WTC11 (cell line): Measurements from ENCODE around the gene GABRB2. TPM values are rescaled to one million over a fixed set of nuclear protein-coding genes. Genes with fewer than 3 reads are reported as not detected.

ENCODE experiments used
- ATAC-seq: fragments of 200-7000 bp; cut with Tn5 transposase; 2 replicates; pipeline ENCODE4 v1.10.0; 2021; ENCODE audit warnings: mild to moderate bottlenecking, moderate library complexity
- CTCF ChIA-PET: fragments of 300-600 bp; sonication (Branson Sonifier 250); formaldehyde crosslinking; loops from one replicate; lab custom pipeline; 2021; ENCODE audit warnings: antibody characterized with exemption; lab: Charles Lee
- POLR2A ChIA-PET: fragments of 350-600 bp; sonication (Branson Sonifier 250); formaldehyde crosslinking; loops from one replicate; lab custom pipeline; 2021; ENCODE audit warnings: antibody characterized with exemption; lab: Charles Lee
- DNase-seq: peaks from one replicate; pipeline ENCODE4 v3.0.0; 2021; ENCODE audit warnings: low spot score
- H3K27ac Mint-ChIP-seq: 2 replicates; pipeline ENCODE4 v1.8.0; 2021; ENCODE audit warnings: mixed read lengths
- H3K27me3 Mint-ChIP-seq: 2 replicates; pipeline ENCODE4 v1.8.0; 2021; ENCODE audit warnings: low read depth, mild to moderate bottlenecking, moderate library complexity, mixed read lengths
- H3K36me3 Mint-ChIP-seq: 2 replicates; pipeline ENCODE4 v1.8.0; 2021; ENCODE audit warnings: mixed read lengths
- H3K4me1 Mint-ChIP-seq: 2 replicates; pipeline ENCODE4 v1.8.0; 2022; ENCODE audit warnings: mixed read lengths
- H3K4me3 Mint-ChIP-seq: 2 replicates; pipeline ENCODE4 v1.8.0; 2021; ENCODE audit warnings: mild to moderate bottlenecking, moderate library complexity, mixed read lengths
- H3K9me3 Mint-ChIP-seq: 2 replicates; pipeline ENCODE4 v1.8.0; 2021; ENCODE audit warnings: mixed read lengths
- ATF1 ChIP-seq: sonication (generic); formaldehyde crosslinking; IDR thresholded peaks from 2 replicates; pipeline ENCODE4 v1.8.1; 2023; ENCODE audit warnings: mild to moderate bottlenecking, moderate library complexity, missing genetic modification reagents
- FOXK1 ChIP-seq: sonication (generic); formaldehyde crosslinking; IDR thresholded peaks from 2 replicates; pipeline ENCODE4 v1.8.0; 2022; ENCODE audit warnings: mild to moderate bottlenecking, moderate library complexity, missing genetic modification reagents
- GRHL2 ChIP-seq: fragments of 250-450 bp; sonication (Bioruptor Pico); IDR thresholded peaks from 2 replicates; pipeline ENCODE4 v1.8.0; 2022; ENCODE audit warnings: mild to moderate bottlenecking, moderate library complexity; ENCODE audit not compliant: insufficient replicate concordance, severe bottlenecking
- JAZF1 ChIP-seq: fragments of 250-450 bp; sonication (Bioruptor Pico); IDR thresholded peaks from 2 replicates; pipeline ENCODE4 v1.9.0; 2021; ENCODE audit warnings: moderate library complexity, mild to moderate bottlenecking, inconsistent platforms
- NFE2L1 ChIP-seq: sonication (generic); formaldehyde crosslinking; IDR thresholded peaks from 2 replicates; pipeline ENCODE4 v1.8.1; 2023; ENCODE audit warnings: missing genetic modification reagents
- NFYB ChIP-seq: sonication (generic); formaldehyde crosslinking; conservative IDR thresholded peaks from 2 replicates; pipeline ENCODE4 v1.8.0; 2022; ENCODE audit warnings: low read depth, missing genetic modification reagents
- PRRX2 ChIP-seq: fragments of 250-450 bp; sonication (Bioruptor Pico); IDR thresholded peaks from 2 replicates; pipeline ENCODE4 v1.8.0; 2021; ENCODE audit warnings: mild to moderate bottlenecking
- SMAD3 ChIP-seq: sonication (generic); formaldehyde crosslinking; IDR thresholded peaks from 2 replicates; pipeline ENCODE4 v1.8.0; 2022; ENCODE audit warnings: missing genetic modification reagents, mild to moderate bottlenecking, borderline replicate concordance
- SMAD4 ChIP-seq: sonication (generic); formaldehyde crosslinking; IDR thresholded peaks from 2 replicates; pipeline ENCODE4 v1.8.0; 2022; ENCODE audit warnings: mild to moderate bottlenecking, missing genetic modification reagents
- TCF7 ChIP-seq: sonication (generic); formaldehyde crosslinking; IDR thresholded peaks from 2 replicates; pipeline ENCODE4 v1.8.0; 2022; ENCODE audit warnings: mild to moderate bottlenecking, low read depth, missing genetic modification reagents, moderate library complexity
- TEAD1 ChIP-seq: sonication (generic); formaldehyde crosslinking; IDR thresholded peaks from 2 replicates; pipeline ENCODE4 v1.8.0; 2022; ENCODE audit warnings: mild to moderate bottlenecking, missing genetic modification reagents
- TEAD4 ChIP-seq: sonication (generic); formaldehyde crosslinking; IDR thresholded peaks from 2 replicates; pipeline ENCODE4 v1.8.0; 2022; ENCODE audit warnings: mild to moderate bottlenecking, missing genetic modification reagents
- TP53 ChIP-seq: sonication (generic); formaldehyde crosslinking; IDR thresholded peaks from 2 replicates; pipeline ENCODE4 v1.8.1; 2023; ENCODE audit warnings: mild to moderate bottlenecking, missing genetic modification reagents
- ZBTB21 ChIP-seq: sonication (generic); formaldehyde crosslinking; IDR thresholded peaks from 2 replicates; pipeline ENCODE4 v1.8.1; 2023; ENCODE audit warnings: mild to moderate bottlenecking, missing genetic modification reagents, borderline replicate concordance
- ZNF121 ChIP-seq: sonication (generic); formaldehyde crosslinking; IDR thresholded peaks from 2 replicates; pipeline ENCODE4 v1.8.0; 2023; ENCODE audit warnings: missing genetic modification reagents
- ZNF416 ChIP-seq: fragments of 250-450 bp; sonication (Bioruptor Pico); IDR thresholded peaks from 2 replicates; pipeline ENCODE4 v1.9.0; 2021; ENCODE audit warnings: mild to moderate bottlenecking, inconsistent platforms
- ZNF423 ChIP-seq: fragments of 250-450 bp; sonication (Bioruptor Pico); IDR thresholded peaks from 2 replicates; pipeline ENCODE4 v2.1.2; 2022; ENCODE audit warnings: mild to moderate bottlenecking, moderate library complexity
- ZNF671 ChIP-seq: fragments of 250-450 bp; sonication (Bioruptor Pico); IDR thresholded peaks from 2 replicates; pipeline ENCODE4 v1.8.0; 2021; ENCODE audit warnings: mild to moderate bottlenecking
- total RNA-seq: library from RNA; stranded (reverse); gene quantifications from 3 replicates; pipeline ENCODE4 v1.2.3, GENCODE V29; 2021
- TF ChIP-seq, protein P1 (sequence below): sonication (generic); formaldehyde crosslinking; IDR thresholded peaks from 2 replicates; pipeline ENCODE4 v1.8.0; 2023; ENCODE audit warnings: mild to moderate bottlenecking, missing genetic modification reagents
- TF ChIP-seq, protein P2 (sequence below): sonication (generic); formaldehyde crosslinking; IDR thresholded peaks from 2 replicates; pipeline ENCODE4 v1.8.0; 2022; ENCODE audit warnings: mild to moderate bottlenecking, missing genetic modification reagents
- TF ChIP-seq, protein P3 (sequence below): sonication (generic); formaldehyde crosslinking; IDR thresholded peaks from 2 replicates; pipeline ENCODE4 v1.8.1; 2022; ENCODE audit warnings: low read depth, missing genetic modification reagents, borderline replicate concordance

GABRB2 gene
- total RNA-seq, 1 experiment from 2014 or later: 0.79 TPM

DNA sequence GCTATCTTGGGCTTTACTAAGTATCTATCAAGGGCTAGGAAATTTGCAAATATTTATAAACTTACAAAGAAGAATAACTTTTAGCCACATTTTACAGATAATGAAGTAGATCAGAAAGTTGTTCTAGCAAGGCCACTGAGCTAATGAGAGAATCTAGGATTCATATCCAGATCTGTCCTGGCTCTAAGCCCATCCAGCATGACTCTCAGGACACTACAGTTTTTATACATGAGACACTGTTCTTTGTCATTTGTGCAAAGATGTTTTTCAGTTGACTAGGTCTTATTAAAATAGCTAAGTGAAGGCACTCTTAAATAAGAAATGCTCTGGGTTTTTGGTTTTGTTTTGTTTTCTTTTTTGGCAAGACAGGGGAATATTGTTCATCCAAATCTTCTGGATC is 273.1 kb downstream of the GABRB2 start:
- no peak for TF ChIP-seq NFYB (CRISPR knock-in tag)
- ChIA-PET POLR2A (no interaction called here), CTCF (no interaction called here)
- ATAC-seq (no peak), DNase-seq (no peak)
- peaks cover 27% of the 10 kb centered on the region for H3K9me3 Mint-ChIP-seq
- peaks cover 5% of the 10 kb centered on the region for H3K36me3 Mint-ChIP-seq
- H3K4me3 Mint-ChIP-seq: no peak overlapping the region
- no peaks in the 10 kb centered on the region for H3K27me3 Mint-ChIP-seq
- H3K4me1 Mint-ChIP-seq: no peaks in the 10 kb centered on the region
- H3K27ac Mint-ChIP-seq: no peak overlapping the region

DNA sequence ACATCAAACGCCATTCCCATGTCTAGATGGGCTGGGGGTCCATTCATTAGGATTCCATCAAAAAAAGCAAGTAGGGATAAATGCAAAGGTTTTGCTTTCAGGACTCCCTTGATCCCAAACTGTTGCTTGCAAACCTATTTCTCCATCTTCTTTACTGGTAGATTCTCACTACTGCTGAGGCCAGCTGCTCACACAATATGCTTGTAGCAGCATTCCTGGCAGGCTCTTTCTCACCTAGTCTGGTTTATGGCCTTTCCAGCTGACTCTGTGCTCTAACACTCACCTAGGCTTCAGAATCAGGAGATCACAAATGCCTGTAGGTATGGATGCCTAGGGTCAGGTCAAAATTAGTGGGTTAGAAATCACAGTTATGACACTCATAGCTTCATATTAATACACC is 274.7 kb downstream of the GABRB2 start:
- ChIA-PET CTCF (no interaction called here), POLR2A (no interaction called here)
- TF ChIP-seq NFE2L1 (CRISPR knock-in tag) (no peak), TEAD4 (CRISPR knock-in tag) (no peak), TEAD1 (CRISPR knock-in tag) (no peak), NFYB (CRISPR knock-in tag) (no peak), TCF7 (no peak), TP53 (CRISPR knock-in tag) (no peak), JAZF1 (CRISPR knock-in tag) (no peak), ZNF121 (CRISPR knock-in tag) (no peak), GRHL2 (CRISPR knock-in tag) (no peak), ATF1 (CRISPR knock-in tag) (no peak), ZNF671 (no peak), ZBTB21 (CRISPR knock-in tag) (no peak)
- TF ChIP-seq, protein P1, sequence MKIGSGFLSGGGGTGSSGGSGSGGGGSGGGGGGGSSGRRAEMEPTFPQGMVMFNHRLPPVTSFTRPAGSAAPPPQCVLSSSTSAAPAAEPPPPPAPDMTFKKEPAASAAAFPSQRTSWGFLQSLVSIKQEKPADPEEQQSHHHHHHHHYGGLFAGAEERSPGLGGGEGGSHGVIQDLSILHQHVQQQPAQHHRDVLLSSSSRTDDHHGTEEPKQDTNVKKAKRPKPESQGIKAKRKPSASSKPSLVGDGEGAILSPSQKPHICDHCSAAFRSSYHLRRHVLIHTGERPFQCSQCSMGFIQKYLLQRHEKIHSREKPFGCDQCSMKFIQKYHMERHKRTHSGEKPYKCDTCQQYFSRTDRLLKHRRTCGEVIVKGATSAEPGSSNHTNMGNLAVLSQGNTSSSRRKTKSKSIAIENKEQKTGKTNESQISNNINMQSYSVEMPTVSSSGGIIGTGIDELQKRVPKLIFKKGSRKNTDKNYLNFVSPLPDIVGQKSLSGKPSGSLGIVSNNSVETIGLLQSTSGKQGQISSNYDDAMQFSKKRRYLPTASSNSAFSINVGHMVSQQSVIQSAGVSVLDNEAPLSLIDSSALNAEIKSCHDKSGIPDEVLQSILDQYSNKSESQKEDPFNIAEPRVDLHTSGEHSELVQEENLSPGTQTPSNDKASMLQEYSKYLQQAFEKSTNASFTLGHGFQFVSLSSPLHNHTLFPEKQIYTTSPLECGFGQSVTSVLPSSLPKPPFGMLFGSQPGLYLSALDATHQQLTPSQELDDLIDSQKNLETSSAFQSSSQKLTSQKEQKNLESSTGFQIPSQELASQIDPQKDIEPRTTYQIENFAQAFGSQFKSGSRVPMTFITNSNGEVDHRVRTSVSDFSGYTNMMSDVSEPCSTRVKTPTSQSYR (CRISPR knock-in tag): no peak
- TF ChIP-seq, protein P2, sequence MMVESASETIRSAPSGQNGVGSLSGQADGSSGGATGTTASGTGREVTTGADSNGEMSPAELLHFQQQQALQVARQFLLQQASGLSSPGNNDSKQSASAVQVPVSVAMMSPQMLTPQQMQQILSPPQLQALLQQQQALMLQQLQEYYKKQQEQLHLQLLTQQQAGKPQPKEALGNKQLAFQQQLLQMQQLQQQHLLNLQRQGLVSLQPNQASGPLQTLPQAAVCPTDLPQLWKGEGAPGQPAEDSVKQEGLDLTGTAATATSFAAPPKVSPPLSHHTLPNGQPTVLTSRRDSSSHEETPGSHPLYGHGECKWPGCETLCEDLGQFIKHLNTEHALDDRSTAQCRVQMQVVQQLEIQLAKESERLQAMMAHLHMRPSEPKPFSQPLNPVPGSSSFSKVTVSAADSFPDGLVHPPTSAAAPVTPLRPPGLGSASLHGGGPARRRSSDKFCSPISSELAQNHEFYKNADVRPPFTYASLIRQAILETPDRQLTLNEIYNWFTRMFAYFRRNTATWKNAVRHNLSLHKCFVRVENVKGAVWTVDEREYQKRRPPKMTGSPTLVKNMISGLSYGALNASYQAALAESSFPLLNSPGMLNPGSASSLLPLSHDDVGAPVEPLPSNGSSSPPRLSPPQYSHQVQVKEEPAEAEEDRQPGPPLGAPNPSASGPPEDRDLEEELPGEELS (CRISPR knock-in tag): no peak
- Mint-ChIP-seq H3K27me3 (no peaks in the 10 kb centered on the region), H3K9me3 (peaks cover 32% of the 10 kb centered on the region), H3K4me3 (no peak overlapping the region), H3K36me3 (peaks cover 5% of the 10 kb centered on the region), H3K4me1 (no peaks in the 10 kb centered on the region), H3K27ac (no peak overlapping the region)
- DNase-seq (no peak), ATAC-seq (no peak)

DNA sequence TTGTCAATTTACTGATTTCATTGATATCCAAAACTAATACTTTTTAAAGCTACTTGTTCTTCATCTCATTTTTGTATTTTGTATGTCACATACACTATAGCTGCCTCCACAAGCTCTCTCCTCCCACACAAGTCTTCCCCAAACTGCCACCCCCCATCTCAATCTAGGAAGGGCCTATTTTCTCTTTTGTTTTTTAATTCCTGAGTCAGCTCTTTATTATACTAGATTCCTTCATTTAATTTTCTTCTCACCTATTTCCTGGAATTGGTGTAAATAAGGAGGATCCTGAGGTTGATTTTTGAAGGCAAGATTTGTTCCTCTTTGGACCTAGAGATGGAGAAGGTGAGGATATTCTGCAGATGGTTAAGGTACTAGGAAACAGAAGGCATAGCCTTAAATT is 277.4 kb downstream of the GABRB2 start:
- TF ChIP-seq NFYB (CRISPR knock-in tag) (no peak), FOXK1 (CRISPR knock-in tag) (no peak), SMAD3 (no peak), PRRX2 (no peak), SMAD4 (CRISPR knock-in tag) (no peak), ZNF416 (no peak), ZNF423 (CRISPR knock-in tag) (no peak)
- TF ChIP-seq, protein P2 (CRISPR knock-in tag): no peak
- TF ChIP-seq, protein P3, sequence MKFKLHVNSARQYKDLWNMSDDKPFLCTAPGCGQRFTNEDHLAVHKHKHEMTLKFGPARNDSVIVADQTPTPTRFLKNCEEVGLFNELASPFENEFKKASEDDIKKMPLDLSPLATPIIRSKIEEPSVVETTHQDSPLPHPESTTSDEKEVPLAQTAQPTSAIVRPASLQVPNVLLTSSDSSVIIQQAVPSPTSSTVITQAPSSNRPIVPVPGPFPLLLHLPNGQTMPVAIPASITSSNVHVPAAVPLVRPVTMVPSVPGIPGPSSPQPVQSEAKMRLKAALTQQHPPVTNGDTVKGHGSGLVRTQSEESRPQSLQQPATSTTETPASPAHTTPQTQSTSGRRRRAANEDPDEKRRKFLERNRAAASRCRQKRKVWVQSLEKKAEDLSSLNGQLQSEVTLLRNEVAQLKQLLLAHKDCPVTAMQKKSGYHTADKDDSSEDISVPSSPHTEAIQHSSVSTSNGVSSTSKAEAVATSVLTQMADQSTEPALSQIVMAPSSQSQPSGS (CRISPR knock-in tag): no peak
- TF ChIP-seq, all 79 proteins: peak for 0
- H3K27ac Mint-ChIP-seq: no peak overlapping the region
- CTCF ChIA-PET: no interaction called here
- H3K27me3 Mint-ChIP-seq: no peaks in the 10 kb centered on the region
- ATAC-seq: no peak
- peaks cover 5% of the 10 kb centered on the region for H3K36me3 Mint-ChIP-seq
- H3K4me3 Mint-ChIP-seq: no peak overlapping the region
- POLR2A ChIA-PET: no interaction called here
- DNase-seq: no peak
- 0 out of 2 replicates have a peak, but pooled peaks cover 3% of the 10 kb centered on the region for H3K4me1 Mint-ChIP-seq
- peaks cover 37% of the 10 kb centered on the region for H3K9me3 Mint-ChIP-seq
